UCSD-AML1 (cell line): ENCODE results near the gene MAP2K7.
"Not testable (repeated sequence)": the region's sequence is repeated elsewhere in the genome, so short reads cannot be mapped to it uniquely, and the experiment has no call there.

Source experiments
- DNase-seq: peaks from one replicate; lab custom pipeline; 2025; ENCODE audit not compliant: unreplicated experiment; lab: John Stamatoyannopoulos, UW

MAP2K7 gene

GRCh38 chr19:7903244-7904073 lies at the start of gene MAP2K7:
Gene MAP2K7, plus strand, starts transcription at chr19:7903877. Its CDS starts 68 bp downstream, at chr19:7903945.
- DNase-seq: peak; percentile 100

GRCh38 chr19:7855426-7856108 lies 48.1 kb upstream of the MAP2K7 start:
- no peak for DNase-seq

- DNase-seq: no peak
Measured at GRCh38 chr19:7856109-7856591, 47.5 kb upstream of the MAP2K7 start.

- DNase-seq: no peak
Measured at GRCh38 chr19:7856679-7857663, 46.7 kb upstream of the MAP2K7 start.

- DNase-seq: no peak
Measured at GRCh38 chr19:7857727-7858108, 46.0 kb upstream of the MAP2K7 start.

GRCh38 chr19:7858109-7858770 lies 45.4 kb upstream of the MAP2K7 start:
- no peak for DNase-seq

GRCh38 chr19:7859087-7859486 lies 44.6 kb upstream of the MAP2K7 start:
- not testable (repeated sequence) for DNase-seq

GRCh38 chr19:7859831-7860713 lies 43.6 kb upstream of the MAP2K7 start:
- no peak for DNase-seq

- DNase-seq: no peak
Measured at GRCh38 chr19:7860714-7861618, 42.7 kb upstream of the MAP2K7 start.

- no peak for DNase-seq
Measured at GRCh38 chr19:7861619-7862412, 41.9 kb upstream of the MAP2K7 start.

- DNase-seq: no peak
Measured at GRCh38 chr19:7862413-7862951, 41.2 kb upstream of the MAP2K7 start.

GRCh38 chr19:7863157-7863970 lies 40.3 kb upstream of the MAP2K7 start:
- DNase-seq: no peak

- DNase-seq: no peak
Measured at GRCh38 chr19:7863971-7864689, 39.5 kb upstream of the MAP2K7 start.

- no peak for DNase-seq
Measured at GRCh38 chr19:7864690-7865074, 39.0 kb upstream of the MAP2K7 start.

GRCh38 chr19:7865262-7865911 lies 38.3 kb upstream of the MAP2K7 start:
- no peak for DNase-seq
